Measurements from ENCODE around the gene OR10A6.

OR10A6 gene

GRCh38 chr11:7909585-7910285, 21.3 kb downstream of the OR10A6 start:
- DNase-seq: no peak

DNA sequence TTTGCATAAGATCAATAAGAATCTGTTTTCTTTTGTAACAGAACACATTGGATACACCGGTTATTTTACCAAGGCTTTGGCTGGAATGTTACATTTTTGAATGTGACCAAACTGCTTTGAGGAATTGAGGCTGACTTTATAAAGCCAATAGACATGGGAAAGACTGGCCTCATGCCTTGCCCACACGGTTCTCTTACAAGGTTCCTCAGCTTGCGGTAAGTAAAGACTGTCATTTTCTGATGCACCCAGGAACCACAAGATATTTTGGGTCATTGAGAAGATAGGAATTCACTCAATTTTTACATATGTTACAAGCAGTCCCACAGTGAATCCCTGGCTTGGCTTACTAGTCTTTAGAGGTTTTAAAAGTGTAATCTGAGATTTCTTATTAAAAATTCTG, 23.9 kb downstream of the OR10A6 start:
- DNase-seq: no peak

DNA sequence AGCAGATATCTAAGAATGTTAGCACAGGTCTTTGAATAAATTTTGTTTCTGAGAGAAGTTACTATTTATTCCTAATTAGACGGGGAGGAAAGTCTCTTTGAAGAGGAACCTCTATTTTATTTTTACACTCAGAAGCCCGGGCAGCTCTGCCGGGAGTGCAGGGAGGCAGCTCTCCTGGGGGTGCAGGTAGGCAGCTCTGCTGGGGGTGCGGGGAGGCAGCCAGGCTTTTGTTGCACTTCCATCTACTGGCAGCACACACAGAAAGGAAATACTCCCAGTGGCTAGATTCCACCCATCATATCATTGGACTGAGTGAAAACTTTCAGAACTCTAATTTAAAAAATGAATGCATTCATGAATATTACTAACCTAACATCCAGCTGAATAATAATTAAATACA, 24.6 kb downstream of the OR10A6 start:
- DNase-seq: no peak

DNA sequence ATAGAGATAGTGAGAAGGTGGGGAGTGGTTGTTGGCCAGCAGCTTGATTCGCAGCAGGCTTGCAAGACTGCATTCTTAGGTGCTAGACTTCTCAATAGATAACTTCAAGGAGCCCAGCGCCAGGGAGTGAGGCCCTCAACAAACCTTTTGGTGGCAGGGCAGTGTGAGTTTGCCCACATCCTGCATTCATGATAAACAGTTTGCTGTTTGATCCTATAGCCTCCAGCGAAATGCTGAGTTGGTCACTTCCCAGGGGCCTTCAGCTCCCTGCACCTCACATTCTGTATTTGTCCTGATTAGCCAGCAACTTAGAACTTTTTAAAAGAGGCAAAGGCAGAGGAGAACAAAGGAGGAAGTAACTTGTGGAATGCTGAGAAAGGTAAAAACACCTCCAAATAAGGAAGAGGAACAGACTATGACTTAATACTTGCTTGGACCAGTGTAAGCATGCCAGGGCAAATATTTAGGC, 25.1 kb downstream of the OR10A6 start:
- no peak for DNase-seq

DNA sequence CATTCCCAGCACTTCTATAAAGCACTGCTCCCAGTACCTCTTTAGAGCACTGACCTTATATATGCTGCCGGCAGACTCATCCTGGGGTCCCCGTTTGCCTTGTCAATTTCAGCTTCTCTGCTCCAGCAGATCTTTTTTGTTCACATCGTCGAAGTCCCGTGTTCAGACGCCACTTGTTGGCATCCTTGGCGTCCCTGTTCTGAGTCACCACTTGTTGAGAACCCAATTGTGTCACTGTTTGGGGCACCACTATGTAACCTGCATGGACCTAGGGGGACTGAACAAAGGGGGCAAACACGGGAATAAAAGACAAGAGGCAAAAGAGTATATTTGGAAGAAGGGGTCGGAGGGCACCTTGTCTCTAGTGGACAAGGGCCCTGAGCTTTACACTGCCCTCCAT, 25.5 kb downstream of the OR10A6 start:
- DNase-seq: no peak

DNA sequence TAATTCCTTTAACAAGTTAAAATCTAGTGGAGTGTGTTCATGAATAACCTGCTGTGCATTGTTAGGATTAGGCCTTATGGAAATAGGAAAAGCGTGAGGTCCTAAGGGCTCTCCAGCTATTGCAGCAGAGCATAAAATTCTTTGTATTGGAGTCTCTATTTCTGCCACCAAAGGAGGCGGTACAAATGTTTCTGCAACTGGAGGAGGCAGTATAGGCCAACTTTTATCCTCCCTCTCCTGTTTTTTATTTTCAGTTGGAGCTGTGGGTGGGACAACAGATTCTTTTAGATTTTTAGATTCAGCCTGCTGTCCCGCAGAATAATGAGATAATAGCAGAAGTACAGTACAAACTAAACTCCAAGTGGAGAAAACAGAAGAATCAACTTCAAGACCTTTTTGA, 26.2 kb downstream of the OR10A6 start:
- no peak for DNase-seq

DNA sequence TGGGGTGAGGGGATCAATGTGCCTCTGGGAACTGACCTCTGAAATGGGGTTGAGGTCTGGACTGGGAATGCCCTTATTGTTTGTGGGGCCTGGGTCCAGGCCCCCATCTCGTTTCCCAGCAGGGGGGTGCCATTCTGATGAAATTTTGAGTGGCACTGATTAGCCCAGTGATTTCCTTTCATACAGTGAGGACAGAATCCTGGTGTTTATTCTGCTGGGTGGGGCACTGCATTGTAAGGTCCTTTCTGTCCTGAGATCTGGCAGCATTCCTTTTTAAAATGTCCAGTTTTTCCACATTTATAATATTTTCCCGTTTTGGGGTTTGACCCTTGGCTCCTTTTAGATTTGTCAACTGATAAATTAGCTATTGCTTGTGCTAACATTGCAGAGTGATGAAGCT, 27.1 kb downstream of the OR10A6 start:
- DNase-seq: no peak

DNA sequence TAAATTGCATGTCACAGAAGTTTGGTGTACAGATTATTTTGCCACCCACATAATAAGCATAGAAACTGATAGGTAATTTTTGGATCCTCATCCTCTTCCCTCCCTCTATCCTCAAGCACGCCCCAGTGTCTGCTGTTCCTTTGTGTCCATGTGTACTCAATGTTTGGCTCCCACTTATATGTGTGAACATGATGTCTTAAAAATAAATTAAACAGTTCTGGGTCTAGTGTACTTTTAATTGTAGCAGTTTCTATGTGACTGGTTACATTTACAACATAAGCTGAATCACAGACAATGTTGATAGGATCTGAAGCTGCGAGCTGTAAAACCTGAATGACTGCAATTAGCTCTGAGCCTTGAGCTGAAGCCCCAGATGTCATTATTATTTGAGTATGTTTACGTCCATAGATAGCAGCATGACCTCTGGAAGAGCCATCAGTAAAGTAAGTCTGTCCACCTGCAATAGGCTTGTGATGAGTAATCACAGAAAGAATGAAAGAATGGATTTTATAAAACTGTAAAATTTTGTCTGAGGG, 29.7 kb downstream of the OR10A6 start:
- DNase-seq: no peak

DNA sequence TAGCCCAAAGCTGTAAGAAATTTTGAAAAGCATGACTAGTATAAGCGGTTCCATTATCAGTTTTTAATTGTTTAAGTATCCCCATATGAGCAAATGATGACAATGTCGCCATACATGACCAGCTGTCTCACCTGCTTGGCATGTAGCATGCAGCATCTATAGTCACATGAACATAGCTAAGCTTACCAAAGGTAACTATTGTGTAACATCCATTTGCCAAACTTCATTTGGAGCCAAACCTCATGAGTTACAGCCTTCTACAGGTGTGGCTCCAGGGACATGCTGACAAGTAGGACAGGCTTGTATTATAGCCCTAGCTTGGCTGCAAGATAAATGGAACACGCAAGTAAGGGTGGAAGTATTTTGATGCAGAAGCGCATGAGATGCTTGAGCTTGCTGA, 30.4 kb downstream of the OR10A6 start:
- DNase-seq: no peak

DNA sequence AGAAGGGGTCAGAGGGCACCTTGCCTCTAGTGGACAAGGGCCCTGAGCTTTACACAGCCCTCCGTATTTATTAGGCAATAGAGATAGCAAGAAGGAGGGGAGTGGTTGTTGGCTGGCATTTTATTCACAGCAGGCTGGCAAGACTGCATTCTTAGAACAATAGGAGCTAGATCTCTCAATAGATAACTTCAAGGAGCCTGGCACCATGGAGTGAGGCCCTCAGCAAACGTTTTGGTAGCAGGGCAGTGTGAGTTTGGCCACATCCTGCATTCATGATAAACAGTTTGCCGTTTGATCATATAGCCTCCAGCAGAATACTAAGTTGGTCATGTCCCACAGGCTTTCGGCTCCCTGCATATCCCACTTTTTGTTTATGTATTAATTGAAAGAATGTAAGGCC, 31.6 kb downstream of the OR10A6 start:
- no peak for DNase-seq

DNA sequence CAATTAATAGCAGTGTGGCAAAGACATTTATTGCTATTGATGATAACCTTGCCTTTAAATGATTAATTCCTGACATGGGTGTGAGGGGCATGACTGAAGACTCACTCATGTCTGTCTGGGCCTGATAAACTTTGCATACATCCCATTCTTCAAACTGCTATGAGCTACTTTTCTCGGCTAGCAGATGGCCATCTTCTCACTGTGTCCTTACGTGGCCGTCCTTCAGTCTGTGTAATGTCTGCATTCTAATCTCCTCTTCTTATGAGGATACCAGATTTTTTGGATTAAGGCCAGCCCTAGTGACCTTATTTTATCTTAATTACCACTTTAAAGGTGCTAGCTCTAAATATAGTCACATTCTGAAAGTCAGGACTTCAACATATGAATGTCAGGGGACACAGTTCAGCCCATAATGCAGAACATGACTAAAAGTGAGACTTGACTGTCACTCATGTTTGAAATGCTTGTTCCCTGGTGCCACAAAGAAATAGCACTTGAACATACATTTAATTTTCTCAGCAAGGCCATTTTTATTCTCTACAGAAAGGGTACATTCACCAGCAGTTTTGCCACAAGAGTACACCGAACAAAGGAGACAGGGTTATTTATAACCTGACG, 32.3 kb downstream of the OR10A6 start:
- DNase-seq: no peak

- DNase-seq: no peak
Measured at GRCh38 chr11:7896009-7896785, 34.9 kb downstream of the OR10A6 start.

- no peak for DNase-seq
Measured at GRCh38 chr11:7894251-7894650, 36.8 kb downstream of the OR10A6 start.

- no peak for DNase-seq
Measured at GRCh38 chr11:7893796-7894195, 37.3 kb downstream of the OR10A6 start.

DNA sequence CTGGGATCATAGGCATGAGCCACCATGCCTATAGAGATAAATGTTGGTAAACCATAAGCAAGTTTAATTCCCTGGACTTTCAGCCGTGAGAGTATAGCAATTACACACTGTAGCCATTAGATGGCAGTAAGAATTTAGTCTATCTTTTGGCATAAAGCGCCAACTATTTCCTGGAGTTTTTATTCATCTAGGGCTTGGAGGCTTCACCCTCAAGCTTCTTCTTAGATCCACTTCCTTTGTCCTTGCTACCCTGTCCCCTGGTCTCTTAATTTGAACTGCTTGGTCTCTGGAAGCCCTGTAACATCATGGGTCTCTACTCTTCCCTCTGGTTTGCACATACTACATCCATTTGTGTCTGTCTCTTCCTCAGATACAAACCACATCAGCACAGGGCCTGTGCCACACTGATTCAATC, 38.2 kb downstream of the OR10A6 start:
- peak; percentile 56 for DNase-seq

GRCh38 chr11:7892059-7892699, 38.9 kb downstream of the OR10A6 start:
- no peak for DNase-seq

DNA sequence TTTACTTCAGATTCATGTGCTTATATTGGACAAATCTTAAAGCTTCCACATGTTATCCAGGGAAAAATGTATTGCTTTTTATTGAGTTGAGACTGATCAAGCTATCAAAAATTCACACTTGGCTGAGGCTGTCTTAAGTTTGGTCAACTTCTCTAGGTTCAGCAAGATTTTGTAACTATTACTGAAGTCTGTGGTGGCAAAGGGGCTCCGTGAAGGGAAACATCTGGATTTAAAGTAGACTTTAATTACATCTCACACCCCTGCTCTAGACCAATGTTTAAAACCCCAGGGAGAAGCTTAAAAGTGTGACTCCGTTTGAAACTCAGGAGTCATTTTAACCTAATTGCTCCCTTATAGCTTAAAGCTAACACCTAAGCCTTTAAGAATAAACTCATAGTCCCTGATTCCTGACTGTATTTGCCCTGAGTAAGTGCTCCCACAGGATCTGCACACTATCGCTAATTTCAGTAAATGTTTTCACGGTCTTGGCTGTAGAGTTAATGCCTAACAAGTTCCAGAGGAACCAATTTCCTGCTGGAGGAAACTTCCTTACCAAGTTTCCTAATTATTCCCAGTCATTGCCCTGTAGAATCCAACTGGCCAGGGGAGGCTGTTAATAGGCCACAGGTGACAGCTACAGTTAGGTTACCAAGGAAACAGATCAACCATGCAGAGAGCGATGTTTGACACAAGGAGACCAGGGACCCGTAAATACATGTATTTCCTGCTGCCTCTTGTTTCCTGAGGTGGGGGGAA, 40.5 kb downstream of the OR10A6 start:
- DNase-seq: no peak

DNA sequence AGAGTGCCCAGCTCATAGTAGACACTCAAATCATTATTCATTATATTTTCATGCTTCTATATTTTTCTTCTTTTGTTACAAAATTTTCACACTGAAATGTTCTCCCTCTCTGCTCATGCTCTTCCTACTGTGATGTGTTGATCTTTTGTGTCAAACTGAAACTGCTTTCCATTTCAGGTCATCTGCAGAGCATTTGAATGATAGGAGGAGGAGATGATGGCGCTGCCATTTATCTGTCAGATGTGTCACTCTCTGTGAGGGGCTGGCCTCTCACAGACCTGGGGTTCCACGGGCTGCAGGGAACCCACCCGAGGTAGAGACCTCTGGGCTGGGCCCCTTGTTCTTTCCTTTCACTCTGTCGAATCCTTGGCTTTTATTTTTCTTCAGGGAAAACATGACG, 41.1 kb downstream of the OR10A6 start:
- no peak for DNase-seq

DNA sequence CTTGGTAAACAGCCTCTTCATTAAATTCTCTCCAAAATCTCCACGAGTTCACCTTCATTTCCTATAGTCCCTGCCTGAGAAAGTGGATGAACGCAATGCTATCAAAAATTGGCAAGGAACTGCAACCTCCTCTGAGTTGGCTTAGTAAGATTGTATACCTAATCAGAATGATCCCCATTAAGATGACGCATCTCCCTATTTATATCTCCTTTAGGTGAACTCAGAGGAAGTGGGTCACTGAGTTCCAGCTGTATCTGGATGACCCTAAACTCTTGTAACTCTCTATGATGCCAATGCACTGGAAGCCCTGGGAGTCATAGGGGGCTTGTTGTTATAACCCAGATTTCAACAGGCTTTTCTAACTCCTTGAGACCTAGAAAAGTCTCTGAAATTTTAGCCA, 48.2 kb downstream of the OR10A6 start:
- DNase-seq: no peak
